ENCODE data around the gene OR4D2. TPM values are rescaled to one million over a fixed set of nuclear protein-coding genes. Genes with fewer than 3 reads are reported as not detected.

Gene OR4D2
- polyA plus RNA-seq, 1 donor (not counting 4 experiments of a cell fraction or from before 2014, with no cell fraction given) = not detected

GRCh38 chr17:58215685-58216084 lies 48.9 kb downstream of the OR4D2 start:
- no peaks in the 10 kb centered on the region for H3K9me3 ChIP-seq (ENCODE audit: control insufficient read depth, low read depth, low read length)
- dilution Hi-C loops (cut with MboI; ENCODE audit: extremely low pct_ligation_motif_present, low sequenced_read_pairs) = no loop called here
- H3K4me3 ChIP-seq (ENCODE audit: control insufficient read depth in 2 of 3, extremely low read depth in 1 of 3, insufficient read depth in 2 of 3, low read depth in 1 of 3, low read length in 3 of 3) = no peak overlapping the region
- H4K20me1 ChIP-seq (ENCODE audit: control insufficient read depth, extremely low read depth, insufficient read depth, low read length) = no peaks in the 10 kb centered on the region
- no peak overlapping the region for H2AFZ ChIP-seq (ENCODE audit: control insufficient read depth, low read length)
- H3K36me3 ChIP-seq (ENCODE audit: control insufficient read depth in 2 of 2, extremely low read depth in 1 of 2, insufficient read depth in 2 of 2, low read length in 2 of 2) = peaks cover 10 to 12% of the 10 kb centered on the region in 2 experiments
- no peak for TF ChIP-seq EZH2 (IDR thresholded peaks at IDR 0.05; ENCODE audit: low read length)
- peak in 2 of 3 experiments; percentile 15 to 27 for TF ChIP-seq CTCF (optimal IDR thresholded peaks at IDR 0.05 in 1 of 3, IDR thresholded peaks at IDR 0.05 in 1 of 3, conservative IDR thresholded peaks at IDR 0.05 in 1 of 3; ENCODE audit: extremely low read depth in 1 of 3, insufficient read depth in 2 of 3, low read length in 3 of 3)
- H3K4me2 ChIP-seq (ENCODE audit: control insufficient read depth, extremely low read depth, insufficient read depth, low read depth, low read length) = no peak overlapping the region
- H3K27me3 ChIP-seq (ENCODE audit: control insufficient read depth, extremely low read depth, insufficient read depth, low read length) = no peaks in the 10 kb centered on the region
- H3K9ac ChIP-seq (ENCODE audit: control insufficient read depth, extremely low read depth, insufficient read depth, low read length) = no peak overlapping the region
- H3K4me1 ChIP-seq (ENCODE audit: control insufficient read depth, extremely low read depth, insufficient read depth, low read length) = peaks cover 10% of the 10 kb centered on the region
- no peaks in the 10 kb centered on the region for H3K9me1 ChIP-seq (ENCODE audit: control insufficient read depth, extremely low read depth, insufficient read depth, low read length)
- FAIRE-seq (no peak), DNase-seq (ENCODE audit: low read depth, low spot score) (no peak)
- no peak overlapping the region for H3K27ac ChIP-seq (ENCODE audit: control insufficient read depth, insufficient read depth, low read length)
- H3K79me2 ChIP-seq (ENCODE audit: control insufficient read depth, insufficient read depth, low read length) = no peaks in the 10 kb centered on the region

GRCh38 chr17:58217766-58218165 lies 51.0 kb downstream of the OR4D2 start:
- FAIRE-seq = no peak
- dilution Hi-C loops (cut with MboI; ENCODE audit: extremely low pct_ligation_motif_present, low sequenced_read_pairs) = no loop called here

More at GRCh38 chr17:58217766-58218165, 51.0 kb downstream of the OR4D2 start:
- Histone ChIP-seq H3K4me2 (ENCODE audit: control insufficient read depth, extremely low read depth, insufficient read depth, low read depth, low read length) (no peak overlapping the region), H2AFZ (ENCODE audit: control insufficient read depth, low read length) (no peak overlapping the region), H3K27ac (ENCODE audit: control insufficient read depth, insufficient read depth, low read length) (no peak overlapping the region), H3K79me2 (ENCODE audit: control insufficient read depth, insufficient read depth, low read length) (no peaks in the 10 kb centered on the region), H3K36me3 (ENCODE audit: control insufficient read depth in 2 of 2, extremely low read depth in 1 of 2, insufficient read depth in 2 of 2, low read length in 2 of 2) (peaks cover 4 to 6% of the 10 kb centered on the region in 2 experiments), H3K27me3 (ENCODE audit: control insufficient read depth, extremely low read depth, insufficient read depth, low read length) (no peaks in the 10 kb centered on the region), H3K4me1 (ENCODE audit: control insufficient read depth, extremely low read depth, insufficient read depth, low read length) (peaks cover 10% of the 10 kb centered on the region), H3K4me3 (ENCODE audit: control insufficient read depth in 2 of 3, extremely low read depth in 1 of 3, insufficient read depth in 2 of 3, low read depth in 1 of 3, low read length in 3 of 3) (no peak overlapping the region), H3K9me1 (ENCODE audit: control insufficient read depth, extremely low read depth, insufficient read depth, low read length) (no peaks in the 10 kb centered on the region), H3K9me3 (ENCODE audit: control insufficient read depth, low read depth, low read length) (no peaks in the 10 kb centered on the region), H4K20me1 (ENCODE audit: control insufficient read depth, extremely low read depth, insufficient read depth, low read length) (no peaks in the 10 kb centered on the region), H3K9ac (ENCODE audit: control insufficient read depth, extremely low read depth, insufficient read depth, low read length) (no peak overlapping the region)
- TF ChIP-seq CTCF (optimal IDR thresholded peaks at IDR 0.05 in 1 of 3, IDR thresholded peaks at IDR 0.05 in 1 of 3, conservative IDR thresholded peaks at IDR 0.05 in 1 of 3; ENCODE audit: extremely low read depth in 1 of 3, insufficient read depth in 2 of 3, low read length in 3 of 3) = no peak
- no peak for TF ChIP-seq EZH2 (IDR thresholded peaks at IDR 0.05; ENCODE audit: low read length)
- no peak for DNase-seq (ENCODE audit: low read depth, low spot score)

Measured in keratinocyte (primary cell).